Measurements from ENCODE around the gene RASGRP1. TPM values are rescaled to one million over a fixed set of nuclear protein-coding genes. Genes with fewer than 3 reads are reported as not detected.

The RASGRP1 gene
- total and polyA plus RNA-seq, 10 of the 15 experiments (the other 5 are each of a cell fraction or from before 2014, with no cell fraction given): 5.6 to 234 (median 20.9) TPM

GRCh38 chr15:38564557-38565286 lies at the start of gene RASGRP1 (continued):
- TF ChIP-seq MAX (IDR thresholded peaks at IDR 0.05; ENCODE audit: low read depth, low read length) (peak; percentile 73), NFYA (IDR thresholded peaks at IDR 0.05; ENCODE audit: borderline replicate concordance, low read depth, low read length) (no peak), ZBTB33 (IDR thresholded peaks at IDR 0.05) (no peak), LARP7 (IDR thresholded peaks at IDR 0.05) (peak; percentile 84), SMC3 (IDR thresholded peaks at IDR 0.05; ENCODE audit: borderline replicate concordance, low read length) (no peak; the same call in 1 of the 2 replicates), BRCA1 (IDR thresholded peaks at IDR 0.05; ENCODE audit: low read depth, low read length) (no peak), CBX5 (IDR thresholded peaks at IDR 0.05; ENCODE audit: low read depth) (no peak), NR2F1 (conservative IDR thresholded peaks at IDR 0.05) (peak; percentile 99), CHD1 (IDR thresholded peaks at IDR 0.05; ENCODE audit: low read depth, low read length) (0 out of 2 replicates have a peak, but pooled peaks have one; percentile 27), RBBP5 (conservative IDR thresholded peaks at IDR 0.05) (no peak), HSF1 (IDR thresholded peaks at IDR 0.05; ENCODE audit: low read depth, low read length) (no peak), SPI1 (IDR thresholded peaks at IDR 0.05; ENCODE audit: borderline replicate concordance, insufficient read depth, low read depth, low read length) (no peak), MTA2 (IDR thresholded peaks at IDR 0.05; ENCODE audit: low read depth) (no peak), KLF5 (IDR thresholded peaks at IDR 0.05; ENCODE audit: partially characterized antibody) (peak; percentile 64), BHLHE40 (IDR thresholded peaks at IDR 0.05; ENCODE audit: borderline replicate concordance in 1 of 2, low read depth in 2 of 2, low read length in 1 of 2) (peak; percentile 96 to 99), KDM1A (IDR thresholded peaks at IDR 0.05; ENCODE audit: borderline replicate concordance) (no peak), TAF1 (IDR thresholded peaks at IDR 0.05; ENCODE audit: borderline replicate concordance, low read depth, low read length) (peak; percentile 67; the same call in 1 of the 2 replicates), CEBPZ (IDR thresholded peaks at IDR 0.05; ENCODE audit: low read depth, low read length) (no peak), STAT3 (IDR thresholded peaks at IDR 0.05; ENCODE audit: low read depth, low read length) (no peak), PKNOX1 (IDR thresholded peaks at IDR 0.05) (peak; percentile 26; the same call in 1 of the 2 replicates), EP300 (IDR thresholded peaks at IDR 0.05; ENCODE audit: borderline replicate concordance in 1 of 2, control insufficient read depth in 1 of 2, low read depth in 2 of 2, low read length in 2 of 2) (0 out of 4 replicates have a peak, but pooled peaks of 1 of the 2 experiments have one; percentile 11), NBN (IDR thresholded peaks at IDR 0.05) (peak; percentile 60)

All from GM12878 (cell line).